IMR-90 (cell line): ENCODE measurements around the gene IFNL3. TPM values are rescaled to one million over a fixed set of nuclear protein-coding genes. Genes with fewer than 3 reads are reported as not detected.

ENCODE experiments used
- ATAC-seq: fragments of 200-7000 bp; cut with Tn5 transposase; 2 replicates; pipeline ENCODE4 v1.9.1; 2020; ENCODE audit warnings: low read depth, mild to moderate bottlenecking, moderate library complexity
- BruUV-seq: library from RNA; stranded (reverse); fragments of 400-500 nt; replicated peaks from 2 replicates; lab custom pipeline; 2021; lab: Mats Ljungman, UMichigan
- CTCF ChIA-PET: fragments of 300-600 bp; formaldehyde crosslinking; extraction: SDS; loops from one replicate; lab custom pipeline; 2021; ENCODE audit warnings: antibody characterized with exemption; lab: Yijun Ruan, JAX
- POLR2A ChIA-PET: fragments of 300-600 bp; sonication (Branson Sonifier 250); formaldehyde crosslinking; loops from one replicate; lab custom pipeline; 2022; ENCODE audit warnings: antibody characterized with exemption; ENCODE audit not compliant: unreplicated experiment; lab: Charles Lee
- DNase-seq: peaks from one replicate; pipeline ENCODE4 v3.0.0; 2013
- H2AFZ ChIP-seq: replicated peaks from 2 replicates; pipeline ENCODE3; 2013; ENCODE audit warnings: low read length, mild to moderate bottlenecking; ENCODE audit not compliant: poor library complexity
- H2AK5ac ChIP-seq: 2 replicates; pipeline ENCODE4 v1.6.1; 2013; ENCODE audit warnings: low read depth, low read length, inconsistent platforms
- H2AK9ac ChIP-seq: replicated peaks from 2 replicates; pipeline ENCODE3; 2013; ENCODE audit warnings: mild to moderate bottlenecking, low read depth, low read length, moderate library complexity; ENCODE audit not compliant: poor library complexity
- H2BK120ac ChIP-seq: 2 replicates; pipeline ENCODE4 v1.6.1; 2013; ENCODE audit warnings: low read depth, low read length, inconsistent platforms
- H2BK15ac ChIP-seq: 3 replicates; pipeline ENCODE4 v1.6.1; 2013; ENCODE audit warnings: low read depth, low read length, inconsistent platforms
- H2BK20ac ChIP-seq: 2 replicates; pipeline ENCODE4 v1.6.1; 2013; ENCODE audit warnings: low read depth, mild to moderate bottlenecking, inconsistent platforms, low read length, moderate library complexity
- H2BK5ac ChIP-seq: 2 replicates; pipeline ENCODE4 v1.6.1; 2013; ENCODE audit warnings: mild to moderate bottlenecking, low read depth, low read length, inconsistent platforms; ENCODE audit not compliant: poor library complexity, severe bottlenecking
- H3K14ac ChIP-seq: replicated peaks from 2 replicates; pipeline ENCODE4 v1.6.1; 2013; ENCODE audit warnings: low read depth, low read length, inconsistent platforms
- H3K18ac ChIP-seq: 2 replicates; pipeline ENCODE4 v1.6.1; 2013; ENCODE audit warnings: low read depth, low read length, control low read depth
- H3K23ac ChIP-seq: 2 replicates; pipeline ENCODE4 v1.6.1; 2013; ENCODE audit warnings: low read depth, low read length, inconsistent platforms
- H3K27ac ChIP-seq: 2 replicates; pipeline ENCODE4 v1.5.1; 2013; ENCODE audit warnings: mild to moderate bottlenecking, control low read depth, low read length; ENCODE audit not compliant: insufficient read depth
- H3K27me3 ChIP-seq: 2 replicates; pipeline ENCODE4 v1.6.1; 2013; ENCODE audit warnings: low read length; ENCODE audit not compliant: control insufficient read depth, insufficient read depth
- H3K36me3 ChIP-seq: 2 replicates; pipeline ENCODE4 v1.6.1; 2013; ENCODE audit warnings: low read length, mixed read lengths; ENCODE audit not compliant: control insufficient read depth, insufficient read depth
- H3K4ac ChIP-seq: 2 replicates; pipeline ENCODE4 v1.6.1; 2013; ENCODE audit warnings: low read depth, low read length, inconsistent platforms
- H3K4me1 ChIP-seq: 2 replicates; pipeline ENCODE4 v1.6.1; 2013; ENCODE audit warnings: low read length, mixed read lengths; ENCODE audit not compliant: control insufficient read depth, insufficient read depth
- H3K4me2 ChIP-seq: 2 replicates; pipeline ENCODE4 v1.6.1; 2013; ENCODE audit warnings: low read depth, mild to moderate bottlenecking, control low read depth, low read length, moderate library complexity
- H3K4me3 ChIP-seq: 2 replicates; pipeline ENCODE4 v1.5.1; 2013; ENCODE audit warnings: low read depth, mild to moderate bottlenecking, control low read depth, low read length, moderate library complexity; ENCODE audit not compliant: insufficient read depth
- H3K56ac ChIP-seq: 2 replicates; pipeline ENCODE4 v1.6.1; 2013; ENCODE audit warnings: low read length, inconsistent platforms; ENCODE audit not compliant: insufficient read depth; ENCODE audit errors: extremely low read depth
- H3K79me1 ChIP-seq, 2 experiments: 2 replicates each; pipeline ENCODE4 v1.6.1; 2013; ENCODE audit warnings: low read length in 2 of 2, inconsistent platforms in 1 of 2, low read depth in 1 of 2
- H3K9ac ChIP-seq: 2 replicates; pipeline ENCODE4 v1.6.1; 2013; ENCODE audit warnings: low read depth, low read length, control low read depth
- H3K9me1 ChIP-seq: 2 replicates; pipeline ENCODE4 v1.6.1; 2013; ENCODE audit warnings: low read length, inconsistent platforms; ENCODE audit not compliant: insufficient read depth
- H3K9me3 ChIP-seq: 2 replicates; pipeline ENCODE4 v1.6.1; 2013; ENCODE audit warnings: low read length; ENCODE audit not compliant: control insufficient read depth, insufficient read depth
- H4K20me1 ChIP-seq: 2 replicates; pipeline ENCODE4 v1.6.1; 2013; ENCODE audit warnings: low read length, inconsistent platforms; ENCODE audit not compliant: insufficient read depth
- H4K5ac ChIP-seq: 2 replicates; pipeline ENCODE4 v1.6.1; 2013; ENCODE audit warnings: mild to moderate bottlenecking, low read depth, low read length, control low read depth
- H4K8ac ChIP-seq, 2 experiments: 2 replicates each; pipeline ENCODE4 v1.6.1; 2013; ENCODE audit warnings: low read depth in 2 of 2, low read length in 2 of 2, control low read depth in 1 of 2, inconsistent platforms in 1 of 2
- H4K91ac ChIP-seq: 2 replicates; pipeline ENCODE4 v1.6.1; 2013; ENCODE audit warnings: low read depth, low read length, inconsistent platforms; ENCODE audit not compliant: insufficient read depth
- CHD1 ChIP-seq: IDR thresholded peaks from 2 replicates; pipeline ENCODE4 v1.6.1; 2012; ENCODE audit warnings: low read depth, low read length, improper control_type of control experiment
- RAD21 ChIP-seq: IDR thresholded peaks from 2 replicates; pipeline ENCODE4 v1.6.1; 2012; ENCODE audit warnings: low read length, improper control_type of control experiment
- RCOR1 ChIP-seq: IDR thresholded peaks from 2 replicates; pipeline ENCODE4 v1.6.1; 2012; ENCODE audit warnings: mild to moderate bottlenecking, low read length, improper control_type of control experiment; ENCODE audit not compliant: insufficient replicate concordance
- RFX5 ChIP-seq: IDR thresholded peaks from 2 replicates; pipeline ENCODE4 v1.8.0; 2012; ENCODE audit warnings: low read depth, mild to moderate bottlenecking, low read length, moderate library complexity
- WGBS, 2 experiments: methylation state at CpG; one replicate each; pipeline versions ENCODE4 v1.1.5 to v1.1.7; 2013; ENCODE audit warnings: missing lambda C conversion rate in 2 of 2; ENCODE audit not compliant: insufficient read length in 1 of 2; ENCODE audit errors: extremely low coverage in 2 of 2; 5-methylcytosine and 5-hydroxymethylcytosine counted together
- dilution Hi-C: fragments of 300-500 bp; cut with HindIII; formaldehyde crosslinking; loops from one replicate; pipeline ENCODE4 v1.14.3; 2018; ENCODE audit warnings: low sequenced_read_pairs; ENCODE audit not compliant: unreplicated experiment
- in situ Hi-C: fragments of 300-500 bp; cut with MboI; formaldehyde crosslinking; loops from 3 replicates; pipeline ENCODE4 v1.14.3; 2019; ENCODE audit warnings: low sequenced_read_pairs, inconsistent platforms, mixed read lengths
- intact Hi-C: fragments of 100-400 bp; cut with micrococcal nuclease; formaldehyde crosslinking; loops from 2 replicates; pipeline ENCODE4 v1.10.0; 2022
- polyA plus RNA-seq, 3 experiments: library from polyadenylated mRNA; depleted of rRNA; stranded (reverse); fragments of >200 nt; gene quantifications; 2 replicates each; pipeline ENCODE4 v1.2.3, GENCODE V29; 2012; ENCODE audit warnings: low replicate concordance in 1 of 3
- total RNA-seq: library from RNA; depleted of rRNA; stranded (reverse); fragments of >200 nt; gene quantifications from 2 replicates; pipeline ENCODE4 v1.2.3, GENCODE V29; 2012

IFNL3 gene
- total and polyA plus RNA-seq, 2 of the 4 experiments (the other 2 are of a cell fraction): not detected

DNA sequence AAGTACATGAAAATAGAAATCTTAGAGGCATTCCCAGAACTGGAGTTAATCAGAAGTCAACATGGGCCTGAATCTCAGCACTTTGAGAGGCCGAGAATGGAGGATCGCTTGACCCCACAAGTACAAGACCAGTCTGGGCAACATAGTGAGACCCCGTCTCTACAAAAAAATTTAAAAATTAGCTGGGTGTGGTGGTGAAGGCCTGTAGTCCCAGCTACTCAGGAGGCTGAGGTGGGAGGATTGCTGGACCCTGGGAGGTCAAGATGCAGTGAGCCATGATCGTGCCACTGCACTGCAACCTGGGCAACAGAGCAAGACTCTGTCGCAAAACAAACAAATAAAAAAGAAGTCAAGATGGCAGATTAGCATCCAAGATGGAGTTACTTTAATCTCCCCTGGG is 31.9 kb upstream of the IFNL3 start:
- H3K36me3 ChIP-seq: no peaks in the 10 kb centered on the region
- no peak overlapping the region for H3K14ac ChIP-seq
- DNase-seq: no peak
- H3K27me3 ChIP-seq: peaks cover 15% of the 10 kb centered on the region
- no peak overlapping the region for H2BK15ac ChIP-seq
- H3K56ac ChIP-seq: no peak overlapping the region
- H3K79me1 ChIP-seq: no peaks in the 10 kb centered on the region
- H2BK20ac ChIP-seq: no peak overlapping the region
- H3K23ac ChIP-seq: no peak overlapping the region
- ATAC-seq: no peak
- no peak overlapping the region for H3K18ac ChIP-seq
- no peak overlapping the region for H4K91ac ChIP-seq
- no peak overlapping the region for H3K9ac ChIP-seq
- H4K5ac ChIP-seq: no peak overlapping the region
- CTCF ChIA-PET: no interaction called here
- no peak overlapping the region for H2AFZ ChIP-seq
- no CpG with 5 or more reads among the region's 5 CpGs for WGBS, 2 experiments
- no peak overlapping the region for H4K8ac ChIP-seq
- dilution Hi-C loops: no loop called here
- no peak overlapping the region for H3K4me2 ChIP-seq
- H2AK5ac ChIP-seq: no peak overlapping the region
- no peak overlapping the region for H2BK120ac ChIP-seq
- no peak overlapping the region for H3K4me3 ChIP-seq
- no peaks in the 10 kb centered on the region; the same call in 1 of the 2 replicates for H3K9me3 ChIP-seq
- TF ChIP-seq RCOR1 (no peak), RAD21 (no peak), CHD1 (no peak), RFX5 (no peak)
- no peak overlapping the region for H2AK9ac ChIP-seq
- in situ Hi-C loops: no loop called here
- intact Hi-C loops: no loop called here
- no peak overlapping the region for H3K27ac ChIP-seq
- H3K4me1 ChIP-seq: no peaks in the 10 kb centered on the region
- POLR2A ChIA-PET: no interaction called here
- H4K20me1 ChIP-seq: no peaks in the 10 kb centered on the region
- H2BK5ac ChIP-seq: no peak overlapping the region
- no TSS peak for BruUV-seq
- no peak overlapping the region for H3K4ac ChIP-seq
- no peaks in the 10 kb centered on the region for H3K9me1 ChIP-seq
